ENCODE results near the gene TNIK.

Gene TNIK

GRCh38 chr3:171354706-171355582, 105.3 kb downstream of the TNIK start:
- no peak overlapping the region for H3K27ac ChIP-seq
- no peak for TF ChIP-seq CTCF (conservative IDR thresholded peaks at IDR 0.05)
- TF ChIP-seq ZFX (IDR thresholded peaks at IDR 0.05) = no peak

- H3K27ac ChIP-seq = no peak overlapping the region
These were observed 106.0 kb downstream of the TNIK start for GRCh38 chr3:171354049-171354705.

GRCh38 chr3:171353423-171353822, 106.8 kb downstream of the TNIK start:
- TF ChIP-seq ZFX (IDR thresholded peaks at IDR 0.05) (no peak), CTCF (conservative IDR thresholded peaks at IDR 0.05) (no peak)
- H3K27ac ChIP-seq = no peak overlapping the region

More at GRCh38 chr3:171354049-171354705, 106.0 kb downstream of the TNIK start:
- TF ChIP-seq ZFX (IDR thresholded peaks at IDR 0.05) (no peak), CTCF (conservative IDR thresholded peaks at IDR 0.05) (no peak)

GRCh38 chr3:171352387-171352935, 107.7 kb downstream of the TNIK start:
- TF ChIP-seq ZFX (IDR thresholded peaks at IDR 0.05) (no peak), CTCF (conservative IDR thresholded peaks at IDR 0.05) (no peak)
- H3K27ac ChIP-seq = no peak overlapping the region

GRCh38 chr3:171351676-171352075, 108.5 kb downstream of the TNIK start:
- no peak overlapping the region for H3K27ac ChIP-seq
- TF ChIP-seq ZFX (IDR thresholded peaks at IDR 0.05) (no peak), CTCF (conservative IDR thresholded peaks at IDR 0.05) (no peak)

GRCh38 chr3:171350364-171350763, 109.8 kb downstream of the TNIK start:
- no peak overlapping the region for H3K27ac ChIP-seq
- no peak for TF ChIP-seq CTCF (conservative IDR thresholded peaks at IDR 0.05)
- no peak for TF ChIP-seq ZFX (IDR thresholded peaks at IDR 0.05)

GRCh38 chr3:171349392-171349791, 110.8 kb downstream of the TNIK start:
- no peak overlapping the region for H3K27ac ChIP-seq
- no peak for TF ChIP-seq ZFX (IDR thresholded peaks at IDR 0.05)
- TF ChIP-seq CTCF (conservative IDR thresholded peaks at IDR 0.05) = no peak
